ENCODE data around the gene KCNJ14.

Gene KCNJ14

GRCh38 chr19:48445606-48446481, 9.5 kb upstream of the KCNJ14 start, which contains the start of gene GRWD1:
TSS of gene GRWD1 (plus strand) at chr19:48445983. CDS start at chr19:48446006, 23 bp downstream.
- Histone ChIP-seq H3K4me3 (ENCODE audit: low read length) (peak within 1 kb of the TSS; percentile 88), H3K27me3 (ENCODE audit: insufficient read depth, low read length) (peaks cover 33% of the 10 kb centered on the region), H3K36me3 (ENCODE audit: insufficient read depth, low read length) (peaks cover 40% of the 10 kb centered on the region), H3K4me1 (ENCODE audit: insufficient read depth, low read length) (peaks cover 8% of the 10 kb centered on the region), H3K9me3 (ENCODE audit: insufficient read depth, low read depth, low read length) (no peaks in the 10 kb centered on the region), H3K9ac (ENCODE audit: low read depth, low read length) (peak within 1 kb of the TSS; percentile 91), H3K27ac (ENCODE audit: low read depth, low read length) (peak within 1 kb of the TSS; percentile 71)
- under 1% methylated on average over 61 of the region's 61 CpGs for WGBS

DNA sequence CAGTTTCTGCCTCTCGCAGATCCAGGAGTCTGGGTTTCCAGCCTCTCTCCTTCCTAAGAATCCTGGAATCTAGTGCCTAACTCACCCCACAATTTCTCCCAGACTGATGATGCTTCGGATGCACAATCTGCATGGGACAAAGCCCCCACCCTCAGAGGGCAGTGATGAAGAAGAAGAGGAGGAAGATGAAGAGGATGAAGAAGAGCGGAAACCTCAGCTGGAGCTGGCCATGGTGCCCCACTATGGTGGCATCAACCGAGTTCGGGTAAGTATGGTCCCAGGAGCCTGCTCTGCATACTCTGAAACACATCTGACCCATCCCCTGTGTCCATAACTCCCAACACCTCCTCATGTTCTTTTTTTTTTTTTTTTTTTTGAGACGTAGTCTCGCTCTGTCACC, 8.8 kb upstream of the KCNJ14 start:
- Histone ChIP-seq H3K27me3 (ENCODE audit: insufficient read depth, low read length) (peaks cover 30% of the 10 kb centered on the region), H3K4me3 (ENCODE audit: low read length) (peak overlapping the region; percentile 88), H3K27ac (ENCODE audit: low read depth, low read length) (no peak overlapping the region; the same call in 1 of the 2 replicates), H3K9me3 (ENCODE audit: insufficient read depth, low read depth, low read length) (no peaks in the 10 kb centered on the region), H3K9ac (ENCODE audit: low read depth, low read length) (peak overlapping the region; percentile 91), H3K4me1 (ENCODE audit: insufficient read depth, low read length) (peaks cover 8% of the 10 kb centered on the region), H3K36me3 (ENCODE audit: insufficient read depth, low read length) (peaks cover 47% of the 10 kb centered on the region)
- 85% methylated on average over 6 of the region's 7 CpGs for WGBS

DNA sequence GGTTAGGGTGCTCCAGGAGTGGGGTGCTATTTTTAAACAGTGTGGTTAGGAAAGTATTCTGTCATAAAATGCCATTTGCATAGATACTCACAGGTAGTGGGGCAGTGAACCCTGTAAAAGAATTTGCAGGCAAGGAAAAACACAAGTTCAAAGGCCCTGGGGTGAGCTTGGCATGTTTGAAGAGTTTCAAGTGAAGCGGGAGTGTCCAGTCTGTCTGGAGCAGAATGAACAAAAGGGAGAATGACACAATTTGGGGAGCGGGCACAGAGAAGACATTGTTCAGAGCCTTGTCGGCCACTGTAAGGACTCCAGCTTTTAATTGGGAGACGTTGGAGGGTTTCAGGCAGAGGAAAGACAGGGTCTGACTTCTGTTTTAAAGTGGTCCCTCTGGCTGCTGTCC, 6.8 kb upstream of the KCNJ14 start:
- peaks cover 16% of the 10 kb centered on the region for H3K27me3 ChIP-seq (ENCODE audit: insufficient read depth, low read length)
- H3K9me3 ChIP-seq (ENCODE audit: insufficient read depth, low read depth, low read length): no peaks in the 10 kb centered on the region
- H3K9ac ChIP-seq (ENCODE audit: low read depth, low read length): no peak overlapping the region
- H3K4me1 ChIP-seq (ENCODE audit: insufficient read depth, low read length): peaks cover 8% of the 10 kb centered on the region; the same call in 1 of the 2 replicates
- WGBS: 93% methylated on average over 4 of the region's 4 CpGs
- no peak overlapping the region for H3K27ac ChIP-seq (ENCODE audit: low read depth, low read length)
- H3K36me3 ChIP-seq (ENCODE audit: insufficient read depth, low read length): peaks cover 65% of the 10 kb centered on the region
- no peak overlapping the region for H3K4me3 ChIP-seq (ENCODE audit: low read length)

DNA sequence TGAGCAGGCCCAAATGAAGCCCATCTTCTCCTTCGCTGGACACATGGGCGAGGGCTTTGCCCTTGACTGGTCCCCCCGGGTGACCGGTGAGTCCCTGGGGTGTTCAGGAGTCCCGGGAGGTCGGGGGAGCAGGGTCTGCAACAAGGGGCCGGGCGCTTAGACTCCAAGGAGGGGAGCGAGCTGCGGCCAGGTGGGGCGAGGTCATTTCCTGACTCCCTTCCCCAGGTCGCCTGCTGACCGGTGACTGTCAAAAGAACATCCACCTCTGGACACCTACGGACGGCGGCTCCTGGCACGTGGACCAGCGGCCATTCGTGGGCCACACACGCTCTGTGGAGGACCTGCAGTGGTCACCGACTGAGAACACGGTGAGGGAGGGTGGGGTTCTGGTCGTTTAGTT, 4.9 kb upstream of the KCNJ14 start:
- WGBS: 96% methylated on average over 23 of the region's 23 CpGs

DNA sequence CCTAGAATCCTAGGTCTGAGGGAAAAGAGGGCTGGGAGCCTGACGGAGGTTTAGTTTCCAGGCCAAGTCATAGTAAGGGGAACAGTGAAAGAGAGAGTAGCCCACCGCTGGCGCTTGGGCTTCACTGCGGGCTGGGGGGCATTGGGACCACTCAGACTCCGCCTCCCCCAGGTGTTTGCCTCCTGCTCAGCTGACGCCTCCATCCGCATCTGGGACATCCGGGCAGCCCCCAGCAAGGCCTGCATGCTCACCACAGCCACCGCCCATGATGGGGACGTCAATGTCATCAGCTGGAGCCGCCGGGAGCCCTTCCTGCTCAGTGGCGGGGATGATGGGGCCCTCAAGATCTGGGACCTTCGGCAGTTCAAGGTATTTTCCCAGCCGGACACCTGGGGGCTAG, 4.5 kb upstream of the KCNJ14 start:
- Histone ChIP-seq H3K9me3 (ENCODE audit: insufficient read depth, low read depth, low read length) (no peaks in the 10 kb centered on the region), H3K36me3 (ENCODE audit: insufficient read depth, low read length) (peaks cover 82% of the 10 kb centered on the region), H3K27ac (ENCODE audit: low read depth, low read length) (no peak overlapping the region), H3K4me3 (ENCODE audit: low read length) (no peak overlapping the region), H3K9ac (ENCODE audit: low read depth, low read length) (no peak overlapping the region), H3K27me3 (ENCODE audit: insufficient read depth, low read length) (no peaks in the 10 kb centered on the region), H3K4me1 (ENCODE audit: insufficient read depth, low read length) (no peaks in the 10 kb centered on the region)
- 97% methylated on average over 15 of the region's 15 CpGs for WGBS

More for the DNA sequence above, 4.9 kb upstream of the KCNJ14 start:
- no peak overlapping the region for H3K9ac ChIP-seq (ENCODE audit: low read depth, low read length)
- H3K36me3 ChIP-seq (ENCODE audit: insufficient read depth, low read length): peaks cover 78% of the 10 kb centered on the region
- no peak overlapping the region for H3K4me3 ChIP-seq (ENCODE audit: low read length)
- no peaks in the 10 kb centered on the region for H3K27me3 ChIP-seq (ENCODE audit: insufficient read depth, low read length)
- no peaks in the 10 kb centered on the region for H3K9me3 ChIP-seq (ENCODE audit: insufficient read depth, low read depth, low read length)
- H3K4me1 ChIP-seq (ENCODE audit: insufficient read depth, low read length): no peaks in the 10 kb centered on the region
- H3K27ac ChIP-seq (ENCODE audit: low read depth, low read length): no peak overlapping the region

- H3K27ac ChIP-seq (ENCODE audit: low read depth, low read length): no peak overlapping the region
- no peak overlapping the region for H3K9ac ChIP-seq (ENCODE audit: low read depth, low read length)
- no peaks in the 10 kb centered on the region for H3K9me3 ChIP-seq (ENCODE audit: insufficient read depth, low read depth, low read length)
- peaks cover 88% of the 10 kb centered on the region for H3K36me3 ChIP-seq (ENCODE audit: insufficient read depth, low read length)
- H3K4me3 ChIP-seq (ENCODE audit: low read length): no peak overlapping the region
- no peaks in the 10 kb centered on the region for H3K4me1 ChIP-seq (ENCODE audit: insufficient read depth, low read length)
- H3K27me3 ChIP-seq (ENCODE audit: insufficient read depth, low read length): no peaks in the 10 kb centered on the region
- whole genome bisulfite sequencing: 96% methylated on average over 12 of the region's 12 CpGs
These were observed 3.8 kb upstream of the KCNJ14 start for GRCh38 chr19:48451624-48452023.

DNA sequence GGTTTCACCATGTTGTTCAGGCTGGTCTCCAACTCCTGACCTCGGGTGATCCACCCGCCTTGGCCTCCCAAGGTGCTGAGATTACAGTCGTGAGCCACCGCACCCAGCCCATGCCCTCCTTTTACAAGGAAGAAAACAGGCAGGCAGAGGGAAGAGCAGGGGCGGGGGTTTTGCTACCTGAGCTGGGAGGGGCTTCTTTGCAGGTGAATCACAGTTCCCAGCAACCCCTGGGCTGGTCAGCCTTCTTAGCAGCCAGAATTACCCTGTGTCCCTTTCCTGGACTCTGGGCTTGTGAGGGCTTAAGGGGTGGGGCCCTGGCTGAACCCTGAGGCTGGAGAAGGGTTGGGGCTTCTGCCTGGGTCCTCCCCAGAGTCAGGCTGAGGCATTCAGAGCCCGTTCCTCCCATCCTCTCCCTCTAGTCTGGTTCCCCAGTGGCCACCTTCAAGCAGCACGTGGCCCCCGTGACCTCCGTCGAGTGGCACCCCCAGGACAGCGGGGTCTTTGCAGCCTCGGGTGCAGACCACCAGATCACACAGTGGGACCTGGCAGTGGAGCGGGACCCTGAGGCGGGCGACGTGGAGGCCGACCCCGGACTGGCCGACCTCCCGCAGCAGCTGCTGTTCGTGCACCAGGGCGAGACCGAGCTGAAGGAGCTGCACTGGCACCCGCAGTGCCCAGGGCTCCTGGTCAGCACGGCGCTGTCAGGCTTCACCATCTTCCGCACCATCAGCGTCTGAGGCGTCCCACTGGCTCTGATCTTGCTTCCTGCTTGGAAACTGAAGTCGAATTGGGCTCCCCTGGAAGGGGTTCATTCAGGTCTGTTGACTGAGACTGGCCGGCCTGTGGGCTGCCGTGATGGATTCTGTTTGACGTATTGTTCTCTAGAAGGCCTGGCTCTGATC, 2.8 kb upstream of the KCNJ14 start:
- Histone ChIP-seq H3K27me3 (ENCODE audit: insufficient read depth, low read length) (no peaks in the 10 kb centered on the region), H3K4me3 (ENCODE audit: low read length) (no peak overlapping the region), H3K9ac (ENCODE audit: low read depth, low read length) (no peak overlapping the region), H3K27ac (ENCODE audit: low read depth, low read length) (no peak overlapping the region), H3K4me1 (ENCODE audit: insufficient read depth, low read length) (no peaks in the 10 kb centered on the region), H3K9me3 (ENCODE audit: insufficient read depth, low read depth, low read length) (no peaks in the 10 kb centered on the region), H3K36me3 (ENCODE audit: insufficient read depth, low read length) (peaks cover 91% of the 10 kb centered on the region)
- 95% methylated on average over 33 of the region's 33 CpGs for WGBS

DNA sequence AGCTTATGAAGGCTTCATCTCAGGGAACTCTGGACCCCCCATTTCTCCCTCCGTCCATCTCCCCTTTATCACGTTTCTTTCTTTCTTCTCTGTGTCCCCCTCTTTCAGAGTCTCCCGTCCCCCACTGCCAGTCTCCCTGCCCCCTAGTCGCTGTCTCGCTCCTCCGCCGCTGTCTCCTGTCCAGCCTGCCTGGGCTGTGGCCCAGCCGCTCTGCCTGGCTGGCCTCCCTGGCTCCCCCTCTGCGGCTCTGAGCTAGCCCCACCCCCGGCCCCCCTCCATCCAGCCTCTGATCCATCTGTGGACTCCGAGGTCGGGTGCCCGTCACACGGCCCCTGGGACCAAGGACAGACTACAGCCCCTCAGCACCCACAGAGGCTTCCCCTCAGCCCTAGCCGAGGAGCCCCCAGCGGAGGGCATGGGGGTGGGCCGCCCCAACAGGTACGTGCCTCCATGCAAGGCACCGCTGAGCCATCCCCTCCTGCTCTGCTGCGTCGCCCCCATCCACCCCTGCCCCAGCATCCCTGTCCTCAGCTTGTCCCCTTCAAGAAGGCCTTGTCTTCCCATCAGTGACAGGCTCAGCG, 1.1 kb upstream of the KCNJ14 start:
- WGBS: 95% methylated on average over 22 of the region's 22 CpGs

GRCh38 chr19:48455908-48456562, 661 bp downstream of the KCNJ14 start:
- 93% methylated on average over 11 of the region's 11 CpGs for WGBS
- H3K4me1 ChIP-seq (ENCODE audit: insufficient read depth, low read length): no peaks in the 10 kb centered on the region
- H3K27ac ChIP-seq (ENCODE audit: low read depth, low read length): no peak overlapping the region
- no peaks in the 10 kb centered on the region for H3K9me3 ChIP-seq (ENCODE audit: insufficient read depth, low read depth, low read length)
- H3K27me3 ChIP-seq (ENCODE audit: insufficient read depth, low read length): no peaks in the 10 kb centered on the region
- H3K4me3 ChIP-seq (ENCODE audit: low read length): no peak overlapping the region
- no peak overlapping the region for H3K9ac ChIP-seq (ENCODE audit: low read depth, low read length)
- peaks cover 66% of the 10 kb centered on the region for H3K36me3 ChIP-seq (ENCODE audit: insufficient read depth, low read length)

More for the DNA sequence above, 1.1 kb upstream of the KCNJ14 start:
- Histone ChIP-seq H3K4me3 (ENCODE audit: low read length) (no peak overlapping the region), H3K27ac (ENCODE audit: low read depth, low read length) (no peak overlapping the region), H3K4me1 (ENCODE audit: insufficient read depth, low read length) (no peaks in the 10 kb centered on the region), H3K9me3 (ENCODE audit: insufficient read depth, low read depth, low read length) (no peaks in the 10 kb centered on the region), H3K9ac (ENCODE audit: low read depth, low read length) (no peak overlapping the region), H3K27me3 (ENCODE audit: insufficient read depth, low read length) (no peaks in the 10 kb centered on the region), H3K36me3 (ENCODE audit: insufficient read depth, low read length) (peaks cover 79% of the 10 kb centered on the region)

DNA sequence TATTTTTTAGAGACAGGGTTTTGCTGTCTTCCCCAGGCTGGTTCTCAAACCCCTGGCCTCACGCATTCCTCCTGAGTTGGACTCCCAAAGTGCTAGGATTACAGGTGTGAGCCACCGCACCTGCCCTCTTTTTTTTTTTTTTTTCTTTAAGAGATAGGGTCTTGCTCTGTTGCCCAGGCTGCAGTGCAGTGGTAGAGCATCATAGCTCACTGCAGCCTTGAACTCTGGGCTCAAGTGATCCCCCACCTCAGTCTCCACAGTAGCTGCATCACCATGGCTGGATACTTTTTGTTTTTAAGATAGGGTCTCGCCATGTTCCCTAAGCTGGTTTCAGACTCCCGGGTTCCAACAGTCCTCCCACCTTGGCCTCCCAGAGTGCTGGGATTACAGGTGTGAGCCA, 1.5 kb downstream of the KCNJ14 start:
- peaks cover 58% of the 10 kb centered on the region for H3K36me3 ChIP-seq (ENCODE audit: insufficient read depth, low read length)
- no peak overlapping the region for H3K9ac ChIP-seq (ENCODE audit: low read depth, low read length)
- no peaks in the 10 kb centered on the region for H3K4me1 ChIP-seq (ENCODE audit: insufficient read depth, low read length)
- H3K27ac ChIP-seq (ENCODE audit: low read depth, low read length): no peak overlapping the region
- no peaks in the 10 kb centered on the region for H3K9me3 ChIP-seq (ENCODE audit: insufficient read depth, low read depth, low read length)
- 99% methylated on average over 4 of the region's 4 CpGs for WGBS
- no peaks in the 10 kb centered on the region for H3K27me3 ChIP-seq (ENCODE audit: insufficient read depth, low read length)
- H3K4me3 ChIP-seq (ENCODE audit: low read length): no peak overlapping the region

Measured in HUES64 (cell line).